ENCODE data around the gene LRRC2. TPM values are rescaled to one million over a fixed set of nuclear protein-coding genes. Genes with fewer than 3 reads are reported as not detected.

Gene LRRC2
- total RNA-seq, 1 experiment from 2014 or later: 3.9 TPM

DNA sequence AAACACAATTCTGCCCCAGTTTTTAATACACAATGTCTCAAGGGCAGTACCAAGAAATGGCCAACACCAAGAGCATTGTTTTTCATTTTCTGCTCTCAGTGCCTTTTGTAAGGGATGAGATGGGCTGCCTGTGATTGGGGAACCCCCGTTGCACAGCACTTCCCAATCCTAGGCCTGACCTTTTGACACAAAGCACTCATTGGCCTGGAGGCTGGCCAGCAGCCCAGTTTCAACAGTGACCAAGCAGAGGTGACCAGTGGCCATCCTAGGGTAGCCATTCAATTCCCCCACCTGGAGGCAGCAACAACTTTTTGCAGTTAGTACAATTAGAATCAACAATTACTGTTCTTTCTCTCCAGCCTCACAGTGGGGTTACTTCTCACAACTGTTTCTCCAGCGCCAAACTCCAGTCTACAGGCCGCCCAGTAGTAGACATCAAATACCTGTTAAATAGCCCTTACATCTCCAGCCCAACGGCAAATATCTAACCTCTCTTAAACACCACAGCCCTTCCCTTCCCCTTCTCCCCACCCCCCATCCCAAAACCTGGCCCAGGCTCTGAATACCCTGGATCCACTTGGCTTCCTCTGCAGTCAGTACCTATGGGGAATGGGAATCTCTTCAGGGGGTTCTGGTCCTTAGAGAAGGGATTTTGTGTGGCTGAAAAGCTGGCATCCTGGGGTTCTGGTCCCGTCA lies 8.9 kb upstream of the LRRC2 start:
- H3K36me3 ChIP-seq (replicated peaks; ENCODE audit: control insufficient read depth, insufficient read depth, low read length): peaks cover 9% of the 10 kb centered on the region
- H3K27me3 ChIP-seq (ENCODE audit: control insufficient read depth, insufficient read depth, low read length): no peaks in the 10 kb centered on the region
- peak; percentile 58 for DNase-seq
- peak overlapping the region; percentile 1; the same call in 1 of the 2 replicates for H3K4me3 ChIP-seq (ENCODE audit: insufficient read depth, low read depth, low read length)

GRCh38 chr3:46574243-46574646 lies 8.1 kb upstream of the LRRC2 start:
- DNase-seq: peak; percentile 69
- Histone ChIP-seq H3K27me3 (ENCODE audit: control insufficient read depth, insufficient read depth, low read length) (no peaks in the 10 kb centered on the region), H3K36me3 (replicated peaks; ENCODE audit: control insufficient read depth, insufficient read depth, low read length) (peaks cover 1% of the 10 kb centered on the region), H3K4me3 (ENCODE audit: insufficient read depth, low read depth, low read length) (no peak overlapping the region)

DNA sequence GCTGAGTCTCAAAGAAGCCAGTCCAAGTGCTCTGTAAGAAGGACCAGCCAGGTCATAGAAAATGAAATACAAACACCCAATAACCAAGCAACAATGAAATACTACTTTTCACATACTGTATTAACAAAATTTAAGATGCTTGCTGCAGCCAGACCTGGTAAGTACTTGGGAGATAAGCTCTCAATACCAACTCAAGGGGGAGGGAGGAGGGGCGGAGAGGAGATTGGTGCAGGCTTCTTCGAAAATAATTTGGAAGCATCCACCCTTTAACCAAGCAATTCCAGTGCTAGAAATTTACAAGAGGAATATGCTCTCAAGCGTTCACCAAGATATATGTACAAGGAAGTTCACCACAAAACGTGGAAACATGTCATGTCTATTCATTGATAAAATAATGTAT lies 7.6 kb upstream of the LRRC2 start:
- peak; percentile 65 for DNase-seq
- H3K4me3 ChIP-seq (ENCODE audit: insufficient read depth, low read depth, low read length): no peak overlapping the region
- no peaks in the 10 kb centered on the region for H3K27me3 ChIP-seq (ENCODE audit: control insufficient read depth, insufficient read depth, low read length)
- no peaks in the 10 kb centered on the region for H3K36me3 ChIP-seq (replicated peaks; ENCODE audit: control insufficient read depth, insufficient read depth, low read length)

GRCh38 chr3:46571684-46572083 lies 5.6 kb upstream of the LRRC2 start:
- H3K4me3 ChIP-seq (ENCODE audit: insufficient read depth, low read depth, low read length): no peak overlapping the region
- no peaks in the 10 kb centered on the region for H3K27me3 ChIP-seq (ENCODE audit: control insufficient read depth, insufficient read depth, low read length)
- peak; percentile 22 for DNase-seq
- H3K36me3 ChIP-seq (replicated peaks; ENCODE audit: control insufficient read depth, insufficient read depth, low read length): no peaks in the 10 kb centered on the region

DNA sequence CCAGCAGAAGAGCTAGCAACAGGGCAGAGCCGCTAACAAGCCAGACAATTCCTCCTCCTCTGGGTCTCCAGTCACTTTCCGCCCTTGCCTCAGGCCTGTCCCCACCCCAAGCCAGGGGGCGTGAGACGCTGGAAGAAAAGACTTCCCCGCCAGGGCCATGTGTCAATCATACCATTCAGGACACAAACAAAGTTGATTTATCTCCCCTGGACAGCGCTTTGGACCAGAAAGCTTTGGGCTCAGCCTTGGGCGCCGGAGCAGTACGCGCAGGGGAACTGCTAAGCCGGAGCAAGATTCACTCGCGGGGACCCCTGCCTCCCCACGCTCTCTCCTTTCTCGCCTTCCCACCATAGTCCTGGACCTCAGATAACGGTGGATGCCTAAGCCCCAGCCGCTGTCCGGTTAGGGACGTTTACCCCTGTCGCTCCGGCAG lies 479 bp downstream of the LRRC2 start:
- Histone ChIP-seq H3K36me3 (replicated peaks; ENCODE audit: control insufficient read depth, insufficient read depth, low read length) (peaks cover 2% of the 10 kb centered on the region; the same call in 1 of the 2 replicates), H3K4me3 (ENCODE audit: insufficient read depth, low read depth, low read length) (peak overlapping the region; percentile 57), H3K27me3 (ENCODE audit: control insufficient read depth, insufficient read depth, low read length) (no peaks in the 10 kb centered on the region)
- peak; percentile 79 for DNase-seq

DNA sequence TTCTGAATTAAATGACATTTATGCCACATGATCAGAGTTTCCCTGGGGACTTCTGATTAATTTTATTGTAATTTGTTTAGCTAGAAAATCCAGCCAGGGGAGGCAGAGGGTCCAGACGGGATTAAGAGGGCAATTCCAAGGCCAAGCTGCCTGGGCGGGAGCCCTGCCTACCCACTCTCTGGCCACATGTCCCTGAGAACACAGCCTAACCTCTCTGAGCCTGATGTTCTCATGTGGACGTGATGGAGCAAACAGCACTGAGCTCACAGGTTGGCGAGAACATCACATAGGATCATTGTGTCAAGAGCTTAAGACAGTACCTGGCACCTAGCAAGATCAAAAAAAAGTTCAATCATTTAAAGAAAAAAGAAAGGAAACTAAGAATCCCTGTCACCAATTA lies 1.0 kb downstream of the LRRC2 start:
- H3K27me3 ChIP-seq (ENCODE audit: control insufficient read depth, insufficient read depth, low read length): no peaks in the 10 kb centered on the region
- peak overlapping the region; percentile 57; the same call in 1 of the 2 replicates for H3K4me3 ChIP-seq (ENCODE audit: insufficient read depth, low read depth, low read length)
- H3K36me3 ChIP-seq (replicated peaks; ENCODE audit: control insufficient read depth, insufficient read depth, low read length): peaks cover 2% of the 10 kb centered on the region; the same call in 1 of the 2 replicates
- DNase-seq: peak; percentile 20

DNA sequence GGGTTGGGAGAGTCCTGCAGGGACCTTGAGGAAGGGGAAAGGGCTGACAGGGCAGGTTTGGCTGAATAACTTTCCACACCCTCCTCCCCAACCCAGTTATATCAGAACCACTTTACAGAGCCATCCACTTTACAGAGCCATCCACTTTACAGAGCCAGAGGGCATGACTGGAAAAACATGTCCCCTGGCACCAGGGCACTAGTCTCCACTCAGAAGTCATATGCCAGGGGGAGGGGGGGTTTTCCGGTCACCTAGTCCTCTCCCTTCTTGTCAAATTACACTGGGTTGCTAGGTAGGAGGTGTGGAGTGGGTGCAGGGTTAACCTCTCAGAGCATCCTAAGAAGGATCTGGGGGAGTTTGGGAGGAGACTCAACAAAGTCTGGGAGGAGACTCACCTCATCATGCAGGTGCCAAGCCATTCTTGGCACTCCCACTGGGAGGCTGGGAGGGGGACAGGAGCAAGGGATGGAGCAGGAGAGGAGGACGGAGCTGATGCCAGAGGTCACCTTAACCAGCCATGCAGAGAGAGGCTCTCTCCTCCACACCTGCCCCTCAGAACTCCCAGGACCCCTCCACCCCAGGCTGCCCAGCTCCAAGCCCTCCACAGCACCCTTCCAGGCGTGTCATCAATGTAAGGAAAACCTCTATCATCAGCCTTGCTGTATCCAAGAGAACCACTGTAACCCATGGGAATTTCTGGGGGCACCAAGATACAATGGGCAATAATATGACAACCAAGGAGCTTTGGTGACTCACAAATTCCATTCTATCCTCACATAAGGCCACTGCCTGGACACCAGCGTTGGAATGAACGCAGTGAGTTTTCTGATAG lies 1.7 kb downstream of the LRRC2 start:
- peaks cover 2% of the 10 kb centered on the region; the same call in 1 of the 2 replicates for H3K36me3 ChIP-seq (replicated peaks; ENCODE audit: control insufficient read depth, insufficient read depth, low read length)
- no peak for DNase-seq
- H3K4me3 ChIP-seq (ENCODE audit: insufficient read depth, low read depth, low read length): no peak overlapping the region
- H3K27me3 ChIP-seq (ENCODE audit: control insufficient read depth, insufficient read depth, low read length): no peaks in the 10 kb centered on the region

- H3K4me3 ChIP-seq (ENCODE audit: insufficient read depth, low read depth, low read length): no peak overlapping the region
- peaks cover 2% of the 10 kb centered on the region; the same call in 1 of the 2 replicates for H3K36me3 ChIP-seq (replicated peaks; ENCODE audit: control insufficient read depth, insufficient read depth, low read length)
- no peak for DNase-seq
Measured at GRCh38 chr3:46561951-46562350, 4.2 kb downstream of the LRRC2 start.

DNA sequence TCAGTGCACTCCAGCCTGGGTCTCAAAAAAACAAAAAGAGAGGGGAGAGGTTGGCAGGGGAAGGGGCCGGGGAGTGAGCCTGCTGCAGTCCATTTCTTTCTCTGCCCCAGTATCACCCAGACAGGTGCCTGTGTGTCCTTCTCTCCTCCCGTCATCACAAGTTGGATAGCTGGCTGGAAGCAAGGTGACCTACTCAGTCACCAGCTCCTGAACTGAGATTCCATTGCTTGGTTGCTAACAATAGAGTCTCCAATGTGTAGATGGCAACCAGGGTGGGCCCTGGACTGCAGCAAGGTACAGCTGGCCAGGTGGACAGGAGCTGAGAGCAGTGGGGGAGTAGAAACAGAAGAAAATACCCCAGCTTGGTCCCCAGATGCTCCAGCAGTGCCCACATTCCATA lies 4.6 kb downstream of the LRRC2 start:
- Histone ChIP-seq H3K27me3 (ENCODE audit: control insufficient read depth, insufficient read depth, low read length) (no peaks in the 10 kb centered on the region), H3K36me3 (replicated peaks; ENCODE audit: control insufficient read depth, insufficient read depth, low read length) (peaks cover 2% of the 10 kb centered on the region; the same call in 1 of the 2 replicates), H3K4me3 (ENCODE audit: insufficient read depth, low read depth, low read length) (no peak overlapping the region)
- no peak for DNase-seq

More at GRCh38 chr3:46561951-46562350, 4.2 kb downstream of the LRRC2 start:
- no peaks in the 10 kb centered on the region for H3K27me3 ChIP-seq (ENCODE audit: control insufficient read depth, insufficient read depth, low read length)

DNA sequence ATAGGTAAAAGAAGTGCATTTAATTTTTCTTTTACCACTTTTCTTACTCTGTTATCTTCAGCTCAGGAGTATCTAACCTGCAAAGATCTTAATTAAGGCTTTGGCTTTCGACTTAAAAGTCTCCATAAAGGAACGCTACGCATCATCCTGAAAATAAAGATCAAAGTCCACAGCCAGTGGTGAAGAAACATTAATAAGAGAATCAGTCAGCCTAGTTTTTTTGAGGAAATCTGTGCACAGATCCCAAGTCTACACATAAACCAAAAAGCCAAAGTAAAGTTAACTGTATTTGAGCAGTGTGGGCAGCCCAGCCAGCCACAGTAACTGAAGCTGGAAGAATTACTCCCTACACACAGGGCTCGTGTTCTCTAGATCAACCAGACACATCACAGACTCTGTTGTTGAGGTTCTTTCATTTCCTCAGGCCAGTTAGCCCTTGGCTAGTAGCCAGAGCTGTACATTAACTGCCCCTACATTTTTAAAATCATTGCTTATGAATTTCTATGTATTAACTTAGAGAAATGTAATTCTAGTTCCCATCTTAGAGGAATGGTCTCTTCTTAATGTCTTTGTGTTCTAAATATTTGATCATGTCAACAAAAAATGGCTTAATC lies 6.9 kb downstream of the LRRC2 start:
- H3K27me3 ChIP-seq (ENCODE audit: control insufficient read depth, insufficient read depth, low read length): no peaks in the 10 kb centered on the region
- DNase-seq: no peak
- H3K4me3 ChIP-seq (ENCODE audit: insufficient read depth, low read depth, low read length): no peak overlapping the region
- peaks cover 2% of the 10 kb centered on the region; the same call in 1 of the 2 replicates for H3K36me3 ChIP-seq (replicated peaks; ENCODE audit: control insufficient read depth, insufficient read depth, low read length)

DNA sequence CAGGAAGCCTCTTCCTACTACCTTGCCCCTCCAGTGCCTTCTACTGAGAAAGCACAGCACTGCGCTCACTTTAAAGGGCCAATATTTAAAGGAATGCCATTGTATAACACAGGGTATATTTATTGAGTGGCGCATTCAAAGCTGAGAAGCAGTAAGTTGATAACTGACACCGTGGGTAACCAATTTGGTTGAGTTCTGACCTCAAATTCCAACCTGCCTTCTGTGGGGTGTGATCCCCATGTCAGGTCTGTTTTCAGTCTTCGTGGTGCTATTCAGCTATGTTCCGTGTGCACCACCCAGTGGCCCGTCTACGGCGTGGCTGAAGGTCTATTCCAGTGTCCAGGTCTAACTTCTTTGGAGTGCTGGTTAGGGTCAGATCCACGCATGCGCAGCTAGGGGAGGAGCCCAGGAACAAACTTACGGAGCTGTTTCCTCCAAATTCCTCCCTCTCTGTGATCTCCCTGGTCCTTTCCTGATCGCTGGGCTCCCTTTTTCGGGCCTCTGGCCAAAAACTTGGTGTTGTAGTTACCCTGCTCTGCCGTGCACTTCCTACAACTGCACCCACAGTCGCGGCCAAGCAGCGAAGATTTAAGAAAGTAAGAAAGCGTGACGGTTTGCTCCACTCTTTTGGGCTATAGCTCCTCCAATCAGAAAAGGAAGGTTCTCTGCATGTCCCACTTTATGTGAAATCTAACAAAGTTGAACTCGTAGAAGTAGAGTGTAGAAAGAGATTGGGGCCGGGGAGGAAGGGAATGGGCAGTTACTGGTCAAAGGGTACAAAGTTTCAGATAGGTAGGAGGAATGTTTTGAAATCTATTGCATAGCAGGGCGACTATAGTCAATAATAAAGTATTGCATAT lies 7.7 kb downstream of the LRRC2 start:
- DNase-seq: peak; percentile 75
- H3K27me3 ChIP-seq (ENCODE audit: control insufficient read depth, insufficient read depth, low read length): no peaks in the 10 kb centered on the region
- H3K4me3 ChIP-seq (ENCODE audit: insufficient read depth, low read depth, low read length): peak overlapping the region; percentile 16
- peaks cover 2% of the 10 kb centered on the region; the same call in 1 of the 2 replicates for H3K36me3 ChIP-seq (replicated peaks; ENCODE audit: control insufficient read depth, insufficient read depth, low read length)

GRCh38 chr3:46557814-46558183 lies 8.3 kb downstream of the LRRC2 start:
- no peaks in the 10 kb centered on the region for H3K27me3 ChIP-seq (ENCODE audit: control insufficient read depth, insufficient read depth, low read length)
- 0 out of 2 replicates have a peak, but pooled peaks cover 2% of the 10 kb centered on the region for H3K36me3 ChIP-seq (replicated peaks; ENCODE audit: control insufficient read depth, insufficient read depth, low read length)
- DNase-seq: no peak
- H3K4me3 ChIP-seq (ENCODE audit: insufficient read depth, low read depth, low read length): no peak overlapping the region

DNA sequence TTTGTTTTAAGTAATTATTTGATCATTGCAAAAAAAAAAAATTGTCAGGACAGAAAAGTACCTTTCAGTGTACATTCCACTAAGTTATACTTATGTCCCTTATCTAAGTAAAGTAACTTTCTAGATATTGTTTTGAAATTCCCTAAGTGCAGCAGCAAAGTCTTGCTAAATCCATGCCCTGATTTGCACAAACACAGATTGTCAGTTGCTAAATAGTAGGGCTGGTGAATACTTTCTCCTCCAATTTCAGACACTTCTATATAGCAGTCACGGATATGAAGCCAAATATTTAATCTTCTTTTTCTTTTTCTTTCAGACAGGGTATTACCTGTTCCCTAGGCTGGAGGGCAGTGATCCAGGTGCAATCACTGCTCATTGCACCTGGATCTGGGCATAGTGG lies 12.9 kb downstream of the LRRC2 start:
- no peaks in the 10 kb centered on the region for H3K36me3 ChIP-seq (replicated peaks; ENCODE audit: control insufficient read depth, insufficient read depth, low read length)
- no peak overlapping the region for H3K4me3 ChIP-seq (ENCODE audit: insufficient read depth, low read depth, low read length)
- no peak for DNase-seq
- H3K27me3 ChIP-seq (ENCODE audit: control insufficient read depth, insufficient read depth, low read length): no peaks in the 10 kb centered on the region

DNA sequence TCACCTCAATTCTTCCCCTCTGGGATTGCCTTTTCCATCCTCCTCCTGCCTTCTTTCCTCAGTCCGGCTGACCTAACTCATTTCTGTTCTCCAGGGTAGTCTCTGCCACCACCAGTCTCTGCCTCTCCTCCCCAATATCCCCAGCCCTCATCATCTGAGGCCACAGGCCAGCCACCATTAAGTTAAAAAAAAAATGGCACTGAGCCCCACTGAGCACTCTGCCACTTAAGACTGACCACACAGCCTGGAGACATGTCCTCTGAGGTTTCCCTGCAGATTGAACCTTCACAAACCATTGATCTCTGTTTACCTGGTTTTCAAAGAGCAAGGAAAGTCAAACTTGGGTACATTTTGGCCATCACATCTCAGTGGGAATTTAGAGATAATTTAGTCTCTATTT lies 13.6 kb downstream of the LRRC2 start:
- no peaks in the 10 kb centered on the region for H3K27me3 ChIP-seq (ENCODE audit: control insufficient read depth, insufficient read depth, low read length)
- no peak for DNase-seq
- no peak overlapping the region for H3K4me3 ChIP-seq (ENCODE audit: insufficient read depth, low read depth, low read length)
- H3K36me3 ChIP-seq (replicated peaks; ENCODE audit: control insufficient read depth, insufficient read depth, low read length): no peaks in the 10 kb centered on the region
